SK-N-SH (cell line): ENCODE results near the gene CALR3. TPM values are rescaled to one million over a fixed set of nuclear protein-coding genes. Genes with fewer than 3 reads are reported as not detected.

ENCODE experiments used
- CTCF ChIA-PET: fragments of 300-600, 350-600 bp; formaldehyde crosslinking; extraction: SDS; loops from one replicate; lab custom pipeline; 2021; lab: Yijun Ruan, JAX
- POLR2A ChIA-PET: fragments of 350-600 bp; sonication (Branson Sonifier 250); formaldehyde crosslinking; extraction: SDS; loops from one replicate; lab custom pipeline; 2020; ENCODE audit warnings: antibody characterized with exemption, inconsistent platforms; lab: Yijun Ruan, JAX
- DNase-seq: peaks from one replicate; pipeline ENCODE4 v3.0.0; 2012
- H2AFZ ChIP-seq: fragments of 200-600 bp; sonication (generic); 2 replicates; pipeline ENCODE4 v1.8.1; 2016; ENCODE audit warnings: antibody characterized with exemption, mild to moderate bottlenecking, low read depth
- H3F3A ChIP-seq: fragments of 200-600 bp; sonication (generic); replicated peaks from 2 replicates; pipeline ENCODE3; 2016; ENCODE audit warnings: antibody characterized with exemption, mild to moderate bottlenecking; ENCODE audit not compliant: insufficient read depth
- H3K27ac ChIP-seq, 2 experiments: fragments of 200-500 bp in 1 of 2; fragments of 200-600 bp in 1 of 2; sonication (Bioruptor generic) in 1 of 2; sonication (generic), shearing (Covaris generic) in 1 of 2; 2 replicates each; pipeline versions ENCODE4 v1.5.1 to v1.6.1; 2014 to 2016; ENCODE audit warnings: low read depth in 2 of 2, inconsistent platforms in 1 of 2, low read length in 1 of 2, mild to moderate bottlenecking in 1 of 2, mixed read lengths in 1 of 2
- H3K27me3 ChIP-seq: fragments of 200-600 bp; sonication (generic), shearing (Covaris generic); 2 replicates; pipeline ENCODE4 v1.6.1; 2016; ENCODE audit warnings: mixed run types; ENCODE audit not compliant: insufficient read depth
- H3K36me3 ChIP-seq, 2 experiments: fragments of 200-500 bp in 1 of 2; fragments of 200-600 bp in 1 of 2; sonication (Bioruptor generic) in 1 of 2; sonication (generic) in 1 of 2; replicated peaks in 1 of 2; 2 replicates each; pipeline versions ENCODE3 to v1.5.1; 2014 to 2016; ENCODE audit warnings: low read length in 1 of 2, mild to moderate bottlenecking in 1 of 2; ENCODE audit not compliant: insufficient read depth in 2 of 2, control insufficient read depth in 1 of 2
- H3K4me1 ChIP-seq, 2 experiments: fragments of 200-500 bp in 1 of 2; fragments of 200-600 bp in 1 of 2; sonication (Bioruptor generic) in 1 of 2; sonication (generic), shearing (Covaris generic) in 1 of 2; 2 replicates each; pipeline versions ENCODE4 v1.5.1 to v1.6.1; 2014 to 2016; ENCODE audit warnings: low read depth in 1 of 2, low read length in 1 of 2, mixed run types in 1 of 2; ENCODE audit not compliant: insufficient read depth in 2 of 2, control insufficient read depth in 1 of 2
- H3K4me2 ChIP-seq: fragments of 200-600 bp; sonication (generic), shearing (Covaris generic); 2 replicates; pipeline ENCODE4 v1.6.1; 2017; ENCODE audit warnings: mixed run types
- H3K4me3 ChIP-seq, 2 experiments: fragments of 200-500 bp in 1 of 2; fragments of 200-600 bp in 1 of 2; sonication (Bioruptor generic) in 1 of 2; sonication (generic), shearing (Covaris generic) in 1 of 2; 2 replicates each; pipeline versions ENCODE4 v1.5.1 to v1.8.1; 2014 to 2016; ENCODE audit warnings: low read depth in 2 of 2, inconsistent platforms in 1 of 2, low read length in 1 of 2, mild to moderate bottlenecking in 1 of 2, mixed read lengths in 1 of 2, moderate library complexity in 1 of 2
- H3K79me2 ChIP-seq: fragments of 200-600 bp; sonication (generic); 2 replicates; pipeline ENCODE4 v1.8.1; 2017; ENCODE audit warnings: mild to moderate bottlenecking; ENCODE audit not compliant: insufficient read depth
- H3K9ac ChIP-seq: fragments of 200-600 bp; sonication (generic); 2 replicates; pipeline ENCODE4 v1.6.1; 2017; ENCODE audit warnings: mixed run types
- H3K9me2 ChIP-seq: fragments of 200-600 bp; sonication (generic); 2 replicates; pipeline ENCODE4 v1.6.1; 2017; ENCODE audit warnings: mixed run types
- H3K9me3 ChIP-seq: fragments of 200-600 bp; sonication (generic); 2 replicates; pipeline ENCODE4 v1.6.1; 2017; ENCODE audit warnings: mixed run types, mild to moderate bottlenecking, moderate library complexity
- H4K20me1 ChIP-seq: fragments of 200-600 bp; sonication (generic); 2 replicates; pipeline ENCODE4 v1.6.1; 2017; ENCODE audit warnings: mild to moderate bottlenecking, mixed run types; ENCODE audit not compliant: insufficient read depth
- FOSL2 ChIP-seq: IDR thresholded peaks from 2 replicates; pipeline ENCODE4 v1.4.0; 2012; ENCODE audit warnings: low read depth, mild to moderate bottlenecking, moderate library complexity, borderline replicate concordance
- GATA2 ChIP-seq: sonication (generic); formaldehyde crosslinking; IDR thresholded peaks from 2 replicates; pipeline ENCODE4 v1.5.0; 2020; ENCODE audit warnings: mild to moderate bottlenecking, missing genetic modification reagents
- JUND ChIP-seq: IDR thresholded peaks from 2 replicates; pipeline ENCODE4 v1.4.0; 2012
- RXRA ChIP-seq: IDR thresholded peaks from 2 replicates; pipeline ENCODE4 v1.4.0; 2012; ENCODE audit warnings: low read depth, mild to moderate bottlenecking, borderline replicate concordance
- SIN3A ChIP-seq: IDR thresholded peaks from 2 replicates; pipeline ENCODE4 v1.6.1; 2012; ENCODE audit warnings: low read depth, mild to moderate bottlenecking, low read length, moderate library complexity, borderline replicate concordance
- SMC3 ChIP-seq: IDR thresholded peaks from 2 replicates; pipeline ENCODE4 v1.6.1; 2012; ENCODE audit warnings: low read depth, low read length, improper control_type of control experiment
- TEAD4 ChIP-seq: IDR thresholded peaks from 2 replicates; pipeline ENCODE4 v1.4.0; 2012; ENCODE audit warnings: mild to moderate bottlenecking, borderline replicate concordance; ENCODE audit not compliant: insufficient read depth
- WGBS: methylation state at CpG from one replicate; pipeline ENCODE4 v1.1.6; 2017; ENCODE audit warnings: low lambda C conversion rate; 5-methylcytosine and 5-hydroxymethylcytosine counted together
- polyA plus RNA-seq, 3 experiments: library from polyadenylated mRNA; depleted of rRNA; stranded (reverse); fragments of >200 nt; gene quantifications; 2 replicates each; pipeline ENCODE4 v1.2.3, GENCODE V29; 2012
- TF ChIP-seq, protein P1 (sequence below): IDR thresholded peaks from 2 replicates; pipeline ENCODE4 v1.4.0; 2012; ENCODE audit warnings: low read depth, borderline replicate concordance
- TF ChIP-seq, protein P2 (sequence below): IDR thresholded peaks from 2 replicates; pipeline ENCODE4; 2012
- TF ChIP-seq, protein P3 (sequence below): IDR thresholded peaks from 2 replicates; pipeline ENCODE4 v1.4.0; 2012; ENCODE audit warnings: low read depth, borderline replicate concordance
- TF ChIP-seq, protein P4 (sequence below): IDR thresholded peaks from 2 replicates; pipeline ENCODE4 v1.4.0; 2012; ENCODE audit warnings: low read depth

The CALR3 gene
- polyA plus RNA-seq, 1 of the 3 experiments (the other 2 are of a cell fraction): not detected

DNA sequence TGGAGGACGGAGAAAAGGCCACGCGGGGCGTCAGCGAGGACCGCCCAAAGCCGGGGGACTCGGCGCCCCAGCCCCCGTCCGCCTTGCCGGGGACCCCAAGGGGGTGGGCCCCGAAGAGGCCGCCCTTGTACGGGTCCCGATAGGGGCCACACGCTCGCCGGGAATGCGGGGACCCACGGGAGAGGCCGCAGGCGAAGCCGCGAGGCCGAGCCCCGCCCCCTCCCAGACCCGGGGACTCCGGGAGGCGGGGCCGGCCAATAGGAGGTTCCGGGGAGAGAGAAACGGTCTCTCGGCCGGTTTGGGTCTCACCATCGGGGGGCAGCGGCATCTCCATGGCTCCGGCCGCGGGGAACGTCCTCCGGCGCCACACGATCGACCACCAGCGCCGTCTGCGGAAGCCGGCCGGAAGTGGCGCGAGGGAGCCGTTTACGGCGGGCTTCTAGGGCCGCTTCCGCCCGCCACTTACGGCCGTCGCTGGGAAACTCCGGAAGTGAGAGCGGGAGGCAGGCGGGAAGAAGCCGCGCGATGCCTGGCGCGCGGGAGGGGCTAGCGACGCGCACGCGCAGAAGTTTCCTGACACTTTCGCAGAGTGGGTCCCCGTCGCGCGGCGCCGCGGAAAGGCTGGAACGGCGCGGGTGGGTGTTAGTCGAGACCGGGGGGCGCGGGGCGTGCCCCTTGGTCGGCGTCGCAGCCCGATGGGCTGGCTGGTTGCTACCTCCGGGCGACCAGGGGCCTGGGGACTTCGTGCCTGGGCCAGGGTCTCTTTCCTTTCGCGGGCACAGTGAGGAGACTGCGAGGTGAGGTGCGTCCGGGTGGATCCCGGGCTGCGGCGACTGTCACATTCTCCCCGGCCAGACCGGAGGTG, 46.3 kb upstream of the CALR3 start, which contains the start of gene CHERP (continued):
- TF ChIP-seq, protein P1, sequence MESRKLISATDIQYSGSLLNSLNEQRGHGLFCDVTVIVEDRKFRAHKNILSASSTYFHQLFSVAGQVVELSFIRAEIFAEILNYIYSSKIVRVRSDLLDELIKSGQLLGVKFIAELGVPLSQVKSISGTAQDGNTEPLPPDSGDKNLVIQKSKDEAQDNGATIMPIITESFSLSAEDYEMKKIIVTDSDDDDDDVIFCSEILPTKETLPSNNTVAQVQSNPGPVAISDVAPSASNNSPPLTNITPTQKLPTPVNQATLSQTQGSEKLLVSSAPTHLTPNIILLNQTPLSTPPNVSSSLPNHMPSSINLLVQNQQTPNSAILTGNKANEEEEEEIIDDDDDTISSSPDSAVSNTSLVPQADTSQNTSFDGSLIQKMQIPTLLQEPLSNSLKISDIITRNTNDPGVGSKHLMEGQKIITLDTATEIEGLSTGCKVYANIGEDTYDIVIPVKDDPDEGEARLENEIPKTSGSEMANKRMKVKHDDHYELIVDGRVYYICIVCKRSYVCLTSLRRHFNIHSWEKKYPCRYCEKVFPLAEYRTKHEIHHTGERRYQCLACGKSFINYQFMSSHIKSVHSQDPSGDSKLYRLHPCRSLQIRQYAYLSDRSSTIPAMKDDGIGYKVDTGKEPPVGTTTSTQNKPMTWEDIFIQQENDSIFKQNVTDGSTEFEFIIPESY: peak; percentile 96

GRCh38 chr19:16541526-16542044, 45.6 kb upstream of the CALR3 start:
- Histone ChIP-seq H3K4me3 (peak overlapping the region; percentile 75 to 99), H3K4me2 (peak overlapping the region; percentile 98), H3K9me3 (no peaks in the 10 kb centered on the region), H3K9ac (peak overlapping the region; percentile 95), H3K36me3 (peaks cover 12 to 20% of the 10 kb centered on the region in 2 experiments), H3K4me1 (peaks cover 14 to 15% of the 10 kb centered on the region in 2 experiments; a peak in 2 of 4 replicates), H3F3A (peaks cover 8% of the 10 kb centered on the region), H3K27ac (peak overlapping the region; percentile 72 to 88), H3K9me2 (no peaks in the 10 kb centered on the region), H4K20me1 (peaks cover 50% of the 10 kb centered on the region), H2AFZ (peak overlapping the region; percentile 68; the same call in 1 of the 2 replicates), H3K27me3 (no peaks in the 10 kb centered on the region), H3K79me2 (peaks cover 86% of the 10 kb centered on the region)
- ChIA-PET POLR2A (interaction anchor here (0.6 kb wide), 1 partner anchor 285 kb away, joined by 3 read pairs; no protein-coding TSS in a partner anchor), CTCF (interaction anchor here (0.7 kb wide), 1 partner anchor 16 kb away, joined by 3 read pairs; no protein-coding TSS in a partner anchor)
- TF ChIP-seq JUND: no peak
- no peak for TF ChIP-seq RXRA
- TF ChIP-seq FOSL2: no peak
- no peak for TF ChIP-seq GATA2 (CRISPR knock-in tag)
- TF ChIP-seq, protein P2, sequence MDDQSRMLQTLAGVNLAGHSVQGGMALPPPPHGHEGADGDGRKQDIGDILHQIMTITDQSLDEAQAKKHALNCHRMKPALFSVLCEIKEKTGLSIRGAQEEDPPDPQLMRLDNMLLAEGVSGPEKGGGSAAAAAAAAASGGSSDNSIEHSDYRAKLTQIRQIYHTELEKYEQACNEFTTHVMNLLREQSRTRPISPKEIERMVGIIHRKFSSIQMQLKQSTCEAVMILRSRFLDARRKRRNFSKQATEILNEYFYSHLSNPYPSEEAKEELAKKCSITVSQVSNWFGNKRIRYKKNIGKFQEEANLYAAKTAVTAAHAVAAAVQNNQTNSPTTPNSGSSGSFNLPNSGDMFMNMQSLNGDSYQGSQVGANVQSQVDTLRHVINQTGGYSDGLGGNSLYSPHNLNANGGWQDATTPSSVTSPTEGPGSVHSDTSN: no peak
- TF ChIP-seq, protein P3, sequence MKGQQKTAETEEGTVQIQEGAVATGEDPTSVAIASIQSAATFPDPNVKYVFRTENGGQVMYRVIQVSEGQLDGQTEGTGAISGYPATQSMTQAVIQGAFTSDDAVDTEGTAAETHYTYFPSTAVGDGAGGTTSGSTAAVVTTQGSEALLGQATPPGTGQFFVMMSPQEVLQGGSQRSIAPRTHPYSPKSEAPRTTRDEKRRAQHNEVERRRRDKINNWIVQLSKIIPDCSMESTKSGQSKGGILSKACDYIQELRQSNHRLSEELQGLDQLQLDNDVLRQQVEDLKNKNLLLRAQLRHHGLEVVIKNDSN: no peak
- TF ChIP-seq TEAD4: no peak
- TF ChIP-seq SIN3A: no peak
- TF ChIP-seq, protein P4, sequence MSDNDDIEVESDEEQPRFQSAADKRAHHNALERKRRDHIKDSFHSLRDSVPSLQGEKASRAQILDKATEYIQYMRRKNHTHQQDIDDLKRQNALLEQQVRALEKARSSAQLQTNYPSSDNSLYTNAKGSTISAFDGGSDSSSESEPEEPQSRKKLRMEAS: no peak
- no peak for TF ChIP-seq SMC3
- 3% methylated on average over 22 of the region's 29 CpGs for WGBS
- DNase-seq: peak; percentile 46
